Muscle of back (tissue), 11 donors: ENCODE results near the gene TJP1. TPM values are rescaled to one million over a fixed set of nuclear protein-coding genes. Genes with fewer than 3 reads are reported as not detected.
"Not testable (repeated sequence)": the region's sequence is repeated elsewhere in the genome, so short reads cannot be mapped to it uniquely, and the experiment has no call there.

ENCODE experiments used
- DNase-seq, 3 donors: peaks; one replicate each; pipeline versions ENCODE4 v3.0.0 to v3.0.0-alpha.2; 2013
- polyA plus RNA-seq, 10 donors: library from polyadenylated mRNA; unstranded; fragments of 120-200 nt; gene quantifications; one replicate each; pipeline ENCODE4 v1.2.1, GENCODE V29; 2013; ENCODE audit not compliant: insufficient read length in 10 of 10

Gene TJP1
- polyA plus RNA-seq, 10 donors = 40.2 to 58.3 (median 48.4) TPM

DNA sequence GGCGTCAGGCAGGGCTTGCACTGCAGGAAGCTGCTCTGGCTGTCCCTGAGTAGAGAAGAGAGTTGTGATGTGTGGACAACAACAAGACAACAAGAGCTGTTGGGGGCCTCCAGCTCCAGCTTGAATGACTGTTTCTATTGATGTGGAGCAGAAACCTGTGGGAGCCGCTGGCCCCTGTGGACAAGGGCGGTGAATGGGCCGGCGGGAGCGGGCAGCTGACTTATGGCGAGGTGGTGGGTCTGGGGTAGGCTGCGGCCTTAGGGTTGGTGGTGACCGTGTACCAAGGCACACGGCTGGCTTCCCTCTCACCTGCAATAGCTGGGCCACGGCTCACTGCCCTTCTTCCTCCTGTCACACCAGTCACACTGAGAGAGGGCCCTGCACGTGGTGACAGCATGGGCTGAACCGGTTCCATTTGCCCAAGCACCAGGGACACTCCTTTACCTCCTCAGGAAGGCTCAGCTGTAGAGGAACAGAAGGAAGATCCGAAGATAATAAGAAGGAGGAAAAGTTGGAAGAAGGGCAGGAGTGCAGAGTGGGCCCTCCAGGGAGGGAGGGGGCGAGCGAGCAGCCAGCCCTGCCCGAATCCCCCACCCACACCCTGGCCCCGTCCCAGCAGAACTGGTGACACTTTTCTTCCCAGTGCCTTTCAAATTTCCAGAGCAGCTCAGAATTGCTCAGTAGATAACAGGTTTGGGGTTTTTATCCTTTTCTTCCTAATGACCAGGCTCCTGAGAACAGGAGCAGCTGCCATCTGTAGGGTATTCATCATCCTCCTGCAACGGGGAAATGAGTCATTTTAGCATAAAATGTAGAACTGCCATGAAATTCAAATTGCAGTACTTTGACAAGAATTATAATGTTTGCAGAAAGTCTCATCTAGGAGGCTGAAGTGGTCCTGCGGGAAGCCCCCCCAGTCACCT is 136.9 kb downstream of the TJP1 start:
- no peak for DNase-seq

DNA sequence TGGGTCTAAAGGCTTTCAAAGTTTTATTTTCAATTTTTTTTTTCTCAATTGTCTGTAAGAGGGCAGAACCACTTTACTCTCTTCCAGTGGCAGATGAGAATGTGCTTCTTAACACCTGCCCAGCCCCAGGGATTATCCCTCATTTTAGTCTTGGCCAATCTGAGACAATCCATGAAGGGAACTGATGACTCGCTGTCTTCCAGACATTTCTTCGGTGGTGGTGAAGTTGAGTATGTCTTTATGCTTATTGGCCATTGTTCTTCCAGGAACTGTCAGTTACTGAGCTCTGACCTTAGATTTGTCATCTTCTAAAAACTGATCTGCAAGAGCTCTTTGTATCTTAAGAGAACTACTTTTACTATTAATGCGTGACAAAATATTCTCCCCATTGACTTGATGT is 139.5 kb downstream of the TJP1 start:
- DNase-seq = no peak

GRCh38 chr15:29682361-29682760 is 139.9 kb downstream of the TJP1 start:
- no peak for DNase-seq

DNA sequence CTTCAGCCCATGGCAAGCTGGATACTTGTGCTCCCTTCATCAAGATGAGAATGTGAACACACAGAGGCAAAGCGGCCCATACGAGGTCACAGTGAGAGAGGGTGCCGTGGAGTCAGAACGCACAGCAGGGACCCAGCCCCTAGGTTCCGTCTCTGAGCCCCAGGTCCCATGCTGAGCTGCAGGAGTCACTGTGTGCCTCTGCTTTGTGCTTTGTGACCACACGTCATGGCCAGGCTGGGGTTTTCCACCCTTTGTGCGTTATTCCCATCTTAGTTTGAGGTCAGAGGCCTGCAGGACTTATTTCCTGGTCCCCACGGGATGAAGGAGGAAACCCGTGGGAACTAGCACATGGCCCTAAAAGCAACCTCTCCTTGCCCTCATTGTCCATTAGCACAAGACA is 140.3 kb downstream of the TJP1 start:
- DNase-seq = no peak

DNA sequence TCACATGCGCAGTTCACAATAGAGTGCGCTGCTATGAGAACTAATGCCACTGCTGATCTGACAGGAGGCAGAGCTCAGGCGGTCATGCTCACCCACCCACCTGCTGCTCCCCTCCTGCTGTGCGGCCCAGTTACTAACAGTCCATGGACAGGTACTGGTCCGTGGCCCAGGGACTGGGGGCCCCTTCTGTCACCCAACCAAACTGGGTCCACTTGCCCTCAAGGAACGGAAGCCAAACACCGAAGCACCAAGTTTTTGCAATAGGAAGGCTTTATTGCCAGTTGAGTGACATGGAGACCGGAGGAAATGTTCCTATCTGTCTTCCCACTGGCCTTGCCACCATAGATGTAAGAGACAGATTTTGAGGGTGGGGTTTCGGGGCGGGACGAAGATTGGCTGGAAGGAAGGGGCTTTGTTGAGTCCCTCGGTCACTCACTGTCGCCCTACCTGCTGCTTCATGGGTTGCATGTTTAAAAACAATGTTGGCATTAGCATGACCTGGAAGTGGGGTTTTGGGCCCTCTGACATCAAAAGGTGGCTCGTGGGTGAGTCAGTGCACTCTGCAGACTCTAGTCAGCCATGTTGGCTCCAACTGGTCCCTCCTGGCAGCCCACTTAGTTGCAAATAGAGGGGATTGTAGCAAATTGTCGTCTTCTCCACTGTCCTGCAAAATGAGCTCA is 141.0 kb downstream of the TJP1 start:
- no peak for DNase-seq

DNA sequence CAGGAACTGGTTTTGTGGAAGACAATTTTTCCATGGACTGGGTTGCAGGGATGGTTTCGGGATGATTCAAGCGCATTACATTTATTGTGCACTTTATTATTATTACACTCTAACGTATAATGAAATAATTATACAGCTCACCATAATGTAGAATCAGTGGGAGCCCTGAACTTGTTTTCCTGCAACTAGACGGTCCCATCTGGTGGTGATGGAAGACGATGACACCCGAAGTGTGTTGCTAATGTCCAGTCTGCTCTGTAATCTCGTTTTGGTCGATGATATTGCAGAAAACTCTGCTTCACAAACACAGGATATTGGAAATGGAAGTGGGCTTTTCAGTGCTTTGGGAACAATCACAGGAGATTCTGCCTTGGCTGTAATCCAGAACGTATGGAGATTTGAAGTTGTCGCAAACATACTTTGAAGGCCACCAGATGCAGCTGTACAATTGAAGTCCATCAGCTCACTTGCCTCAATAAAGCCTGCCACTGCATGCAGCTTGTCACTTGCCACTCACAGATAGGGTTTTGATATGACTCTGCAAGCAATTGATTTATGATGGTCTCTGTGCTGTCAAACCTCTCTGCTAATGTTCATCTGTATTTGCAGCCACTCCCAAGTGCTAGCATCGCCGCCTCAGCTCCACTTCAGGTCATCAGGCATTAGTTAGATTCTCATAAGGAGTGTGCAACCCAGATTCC is 141.7 kb downstream of the TJP1 start:
- DNase-seq = peak in 1 of 3 donors; percentile 36

GRCh38 chr15:29678504-29679034 is 143.7 kb downstream of the TJP1 start:
- DNase-seq = no peak

DNA sequence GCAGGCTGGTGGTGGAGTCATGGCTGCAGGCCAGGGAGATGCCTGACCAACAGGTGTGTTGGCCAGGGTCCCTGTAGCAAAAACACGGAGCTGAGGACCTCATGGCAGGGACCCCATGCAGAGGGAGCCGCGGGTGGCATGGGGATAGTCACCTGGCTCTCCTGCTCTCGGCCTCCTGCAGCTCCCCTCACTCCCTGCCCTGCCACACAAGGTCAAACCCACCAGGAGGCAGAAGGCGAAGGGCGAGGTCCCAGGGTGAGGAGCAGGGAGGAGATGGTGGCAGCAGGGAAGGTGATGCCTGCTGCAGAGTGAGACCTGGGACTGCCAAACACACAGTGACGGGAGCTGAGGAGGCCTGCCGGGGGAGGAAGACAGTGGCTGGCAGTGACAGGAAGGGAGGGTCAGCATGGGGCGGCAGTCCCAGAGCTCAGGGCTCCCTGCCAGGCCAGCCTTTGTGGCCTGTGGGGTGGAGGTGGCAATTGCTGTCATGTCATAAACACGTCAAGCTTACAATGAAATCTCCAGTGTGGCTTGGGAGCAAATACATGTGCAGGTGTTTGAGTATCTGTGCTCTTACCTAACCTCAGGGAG is 144.3 kb downstream of the TJP1 start:
- DNase-seq = no peak

- DNase-seq = no peak
Measured at GRCh38 chr15:29677455-29677854, 144.8 kb downstream of the TJP1 start.

GRCh38 chr15:29676961-29677402 is 145.3 kb downstream of the TJP1 start:
- no peak for DNase-seq

DNA sequence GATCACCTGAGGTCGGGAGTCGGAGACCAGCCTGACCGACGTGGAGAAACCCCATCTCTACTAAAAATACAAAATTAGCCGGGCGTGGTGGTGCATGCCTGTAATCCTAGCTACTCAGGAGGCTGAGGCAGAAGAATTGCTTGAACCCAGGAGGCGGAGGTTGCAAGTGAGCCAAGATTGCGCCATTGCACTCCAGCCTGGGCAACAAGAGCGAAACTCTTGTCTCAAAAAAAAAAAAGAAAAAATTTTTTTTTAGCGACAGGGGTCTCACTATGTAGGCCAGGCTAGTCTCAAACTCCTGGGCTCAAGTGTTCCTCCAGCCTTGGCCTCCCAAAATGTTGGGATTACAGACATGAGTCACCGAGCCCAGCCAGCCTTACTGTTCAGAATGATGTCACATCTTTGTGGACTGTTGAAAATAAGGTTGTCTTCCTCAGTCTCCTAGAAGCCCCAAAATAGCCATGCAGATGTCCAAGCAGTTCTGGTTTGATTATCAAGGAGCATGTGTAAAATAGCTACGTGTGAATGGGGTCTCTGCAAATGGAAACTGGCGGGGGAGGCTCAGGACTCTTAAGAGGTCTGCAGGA is 145.8 kb downstream of the TJP1 start:
- not testable (repeated sequence) for DNase-seq

GRCh38 chr15:29675791-29676301 is 146.4 kb downstream of the TJP1 start:
- no peak for DNase-seq

- peak in 2 of 3 donors; percentile 20 to 67 for DNase-seq
Measured at GRCh38 chr15:29674661-29675533, 147.4 kb downstream of the TJP1 start.

DNA sequence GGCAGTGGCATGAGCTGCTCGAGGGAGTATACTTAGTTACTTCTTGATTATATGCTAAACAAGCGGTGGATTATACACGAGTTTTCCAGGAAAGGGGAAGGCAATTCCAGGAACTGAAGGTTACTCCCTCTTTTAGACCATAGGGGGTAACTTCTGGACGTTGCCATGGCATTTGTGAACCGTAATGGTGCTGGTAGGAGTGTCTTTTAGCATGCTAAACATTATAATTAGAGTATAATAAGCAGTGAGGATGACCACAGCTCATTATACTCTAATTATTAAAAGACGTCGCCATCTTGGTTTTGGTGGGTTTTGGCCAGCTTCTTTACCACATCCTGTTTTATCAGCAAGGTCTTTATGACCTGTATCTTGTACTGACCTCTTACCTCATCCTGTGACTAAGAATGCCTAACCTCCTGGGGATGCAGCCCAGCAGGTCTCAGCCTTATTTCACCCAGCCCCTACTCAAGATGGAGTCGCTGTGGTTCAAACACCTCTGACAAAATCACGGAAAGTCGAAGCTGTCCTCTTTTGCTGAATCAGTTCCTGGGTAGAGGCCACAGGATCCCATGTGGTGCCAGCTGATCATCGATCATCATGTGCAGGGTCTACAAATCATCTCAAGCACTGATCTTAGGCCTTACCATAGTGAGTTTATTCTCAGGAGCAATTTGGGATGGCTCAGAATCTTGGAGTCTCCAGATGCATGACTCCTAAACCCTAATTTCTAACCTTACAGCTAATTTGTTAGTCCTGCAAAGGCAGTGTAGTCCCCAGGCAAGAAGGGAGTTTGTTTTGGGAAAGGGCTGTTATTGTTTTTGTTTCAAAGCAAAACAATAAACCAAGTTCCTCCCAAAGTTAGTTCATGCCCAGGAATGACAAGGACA is 149.1 kb downstream of the TJP1 start:
- DNase-seq = no peak

DNA sequence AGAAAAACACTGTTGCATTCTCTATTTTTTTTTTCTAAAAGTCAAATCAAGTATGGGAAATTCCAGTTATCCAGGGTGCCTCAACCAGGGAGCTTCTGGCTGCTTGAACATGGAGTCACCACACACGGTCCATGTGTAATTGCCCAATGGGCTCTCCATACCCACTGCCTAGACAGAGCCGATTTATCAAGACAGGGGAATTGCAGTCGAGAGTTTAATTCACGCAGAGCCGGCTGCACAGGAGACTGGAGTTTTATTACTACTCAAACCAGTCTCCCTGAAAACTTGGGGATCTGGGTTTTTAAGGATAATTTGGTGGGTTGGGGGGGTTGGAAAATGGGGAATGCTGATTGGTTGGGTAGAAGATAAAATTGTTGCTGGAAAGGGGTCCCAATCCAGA is 149.8 kb downstream of the TJP1 start:
- no peak for DNase-seq

DNA sequence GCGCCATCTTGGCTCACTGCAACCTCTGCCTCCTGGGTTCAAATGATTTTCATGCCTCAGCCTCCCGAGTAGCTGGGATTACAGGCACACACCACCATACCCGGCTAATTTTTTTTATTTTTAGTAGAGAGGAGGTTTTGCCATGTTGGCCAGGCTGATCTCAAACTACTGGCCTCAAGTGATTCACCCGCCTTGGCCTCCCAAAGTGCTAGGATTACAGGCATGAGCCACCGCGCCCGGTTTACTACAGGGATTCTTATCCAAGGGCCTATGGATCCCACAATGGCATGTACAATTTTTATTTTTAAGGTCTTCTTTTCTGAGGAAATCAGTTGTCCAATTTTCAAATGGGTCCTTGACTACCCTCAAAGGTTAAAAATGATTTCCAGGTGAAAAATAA is 150.2 kb downstream of the TJP1 start:
- not testable (repeated sequence) for DNase-seq

DNA sequence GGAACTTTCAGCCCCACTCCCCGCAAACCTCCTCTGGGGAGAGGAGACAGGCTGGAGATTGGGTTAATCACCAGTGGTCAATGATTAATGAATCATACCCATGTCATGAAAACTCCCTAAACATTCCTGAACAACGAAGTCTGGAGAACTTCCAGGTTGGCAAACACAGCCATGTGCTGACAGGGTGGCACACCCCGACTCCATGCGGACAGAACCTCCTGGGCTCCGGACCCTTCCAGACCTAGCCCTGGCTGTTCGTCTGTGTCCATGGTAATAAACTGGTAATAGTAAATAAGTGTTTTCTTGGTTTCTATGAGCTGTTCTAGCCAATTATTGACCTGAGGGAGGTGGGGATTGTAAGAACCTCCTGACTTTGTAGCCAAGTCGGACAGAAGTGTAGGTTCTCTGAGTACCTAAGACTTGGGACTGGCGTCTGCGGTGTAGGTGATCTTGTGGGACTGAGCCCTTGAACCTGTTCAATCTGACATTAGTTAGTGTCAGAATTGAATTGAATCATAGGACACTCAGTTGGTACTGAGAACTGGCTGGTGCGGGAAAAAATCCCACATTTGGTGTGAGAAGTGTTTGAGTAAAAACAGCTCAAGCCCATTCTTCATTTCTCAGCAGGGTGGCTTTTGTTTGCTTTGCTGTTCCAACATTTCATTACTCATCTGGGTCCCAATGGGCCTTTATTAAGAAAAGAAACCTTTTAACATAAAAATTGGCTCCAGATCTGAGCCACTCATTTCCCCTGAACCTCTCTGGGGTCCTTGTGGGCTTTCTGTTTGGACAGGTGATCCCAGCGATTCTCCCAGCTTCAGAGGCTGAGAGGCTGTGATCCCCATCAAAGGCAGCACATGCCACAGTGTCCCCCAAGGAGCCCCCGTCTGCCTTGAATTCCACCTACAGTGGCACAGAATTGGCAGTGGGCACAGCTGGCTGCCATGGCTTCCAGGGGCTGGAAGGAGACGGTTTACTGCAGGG is 151.0 kb downstream of the TJP1 start:
- no peak for DNase-seq

- DNase-seq = no peak
Measured at GRCh38 chr15:29670266-29670665, 152.0 kb downstream of the TJP1 start.
